GM21717 (cell line): ENCODE results near the gene TP53TG5.

Experiments used
- ATAC-seq: cut with Tn5 transposase; IDR thresholded peaks from one replicate; pipeline ENCODE4 v1.9.1; 2021; ENCODE audit warnings: mild to moderate bottlenecking, moderate library complexity; ENCODE audit not compliant: unreplicated experiment

TP53TG5 gene

GRCh38 chr20:45406260-45407066, 28.3 kb upstream of the TP53TG5 start:
- ATAC-seq = no peak

DNA sequence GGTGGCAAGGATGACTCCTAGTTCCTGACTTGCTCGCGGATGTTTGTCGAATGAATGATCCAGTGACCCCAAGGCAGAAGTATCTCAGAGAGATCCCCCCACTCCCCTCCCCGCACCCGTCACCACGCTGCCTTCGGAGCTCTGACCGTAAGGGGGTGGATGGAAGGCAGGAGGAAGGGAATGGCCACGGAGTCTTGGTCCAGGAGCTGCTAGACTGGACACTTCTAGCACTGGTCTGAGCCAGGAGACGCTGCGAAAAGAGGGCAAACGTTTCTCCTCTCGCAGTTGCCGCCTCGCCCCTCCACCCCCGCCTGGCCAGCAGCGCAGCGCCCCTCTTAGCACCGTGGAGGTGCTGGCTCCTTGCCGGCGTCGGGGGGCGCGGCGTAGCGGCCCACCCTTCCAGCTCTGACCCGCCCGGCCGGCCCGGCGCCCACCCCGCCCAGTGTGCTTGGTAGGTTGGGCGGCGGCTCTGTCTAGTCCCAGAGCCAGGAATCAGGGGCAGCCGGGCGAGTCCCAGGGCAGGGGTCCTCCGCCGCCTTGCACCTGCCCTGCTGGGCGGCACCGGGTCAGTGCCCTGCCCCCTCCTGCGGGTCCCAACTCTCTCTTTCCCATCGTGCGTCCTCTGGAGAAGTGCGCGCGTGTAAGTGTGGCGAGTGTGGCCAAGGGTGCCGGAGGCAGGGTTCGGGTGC, 27.6 kb upstream of the TP53TG5 start:
- no peak for ATAC-seq

GRCh38 chr20:45404438-45404837, 26.3 kb upstream of the TP53TG5 start:
- ATAC-seq = no peak

DNA sequence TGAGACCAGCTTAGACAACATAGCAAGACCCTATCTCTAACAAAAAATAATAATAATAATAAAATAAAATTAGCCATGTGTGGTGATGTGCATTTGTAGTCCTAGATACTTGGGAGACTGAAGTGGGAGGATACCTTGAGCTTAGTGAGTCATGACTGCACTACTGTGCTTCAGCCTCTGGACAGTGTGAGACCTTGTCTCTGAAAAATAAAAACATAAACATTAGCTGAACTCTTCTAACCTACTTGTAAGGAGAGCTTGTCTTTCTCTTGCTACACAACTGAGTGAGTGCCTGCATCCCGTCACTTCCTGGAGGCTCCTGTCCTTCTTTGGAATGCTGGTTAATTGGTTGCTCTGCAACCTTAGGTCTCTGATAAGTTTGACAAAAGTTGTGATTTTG, 24.8 kb upstream of the TP53TG5 start:
- no peak for ATAC-seq

- no peak for ATAC-seq
Observed at GRCh38 chr20:45400346-45401031, 22.4 kb upstream of the TP53TG5 start.

GRCh38 chr20:45399018-45399417, 20.9 kb upstream of the TP53TG5 start:
- no peak for ATAC-seq

GRCh38 chr20:45395114-45395415, 16.9 kb upstream of the TP53TG5 start:
- no peak for ATAC-seq

DNA sequence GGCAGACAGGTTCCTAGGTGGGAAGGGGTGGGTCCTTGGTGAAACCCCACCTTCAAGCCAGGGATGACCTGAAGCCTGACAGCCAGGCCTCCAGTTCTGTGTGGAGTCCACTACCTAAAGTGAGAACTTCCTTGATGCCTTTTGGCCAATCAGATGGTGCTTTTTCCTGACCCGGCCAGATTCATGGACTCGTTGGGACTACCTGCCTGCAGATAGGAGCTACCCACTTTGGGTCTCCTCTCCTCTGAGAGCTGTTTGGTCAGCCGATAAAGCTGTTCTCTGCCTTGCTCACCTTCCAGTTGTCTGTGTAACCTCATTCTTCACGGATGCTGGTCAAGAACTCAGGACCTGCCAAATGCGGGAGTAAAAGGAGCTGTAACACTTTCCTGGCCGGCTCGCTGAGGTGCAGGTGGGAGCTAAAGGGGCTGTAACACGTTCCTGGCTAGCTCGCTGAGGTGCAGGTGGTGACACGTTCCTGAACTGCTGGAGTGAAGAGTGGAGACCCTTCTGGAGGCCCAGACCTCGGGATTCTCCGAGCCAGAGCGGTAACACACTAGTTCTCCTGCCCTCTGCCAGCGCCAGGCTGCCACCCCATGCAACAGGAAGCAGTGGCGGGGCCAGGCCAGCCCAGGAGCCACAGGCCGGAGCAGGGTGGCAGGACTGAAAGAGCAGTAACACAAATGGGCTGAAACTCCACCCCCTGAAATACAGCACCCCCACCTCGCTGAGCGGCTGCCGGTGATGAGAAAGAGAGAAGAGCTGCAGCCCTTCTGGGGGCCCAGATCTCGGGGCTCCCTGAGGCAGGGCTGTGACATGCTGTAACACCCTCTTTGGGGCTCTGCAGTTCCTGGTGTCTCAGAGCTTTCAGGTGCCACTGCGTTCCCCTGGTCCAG, 16.3 kb upstream of the TP53TG5 start:
- ATAC-seq = no peak

- no peak for ATAC-seq
Observed at GRCh38 chr20:45392733-45393132, 14.6 kb upstream of the TP53TG5 start.

DNA sequence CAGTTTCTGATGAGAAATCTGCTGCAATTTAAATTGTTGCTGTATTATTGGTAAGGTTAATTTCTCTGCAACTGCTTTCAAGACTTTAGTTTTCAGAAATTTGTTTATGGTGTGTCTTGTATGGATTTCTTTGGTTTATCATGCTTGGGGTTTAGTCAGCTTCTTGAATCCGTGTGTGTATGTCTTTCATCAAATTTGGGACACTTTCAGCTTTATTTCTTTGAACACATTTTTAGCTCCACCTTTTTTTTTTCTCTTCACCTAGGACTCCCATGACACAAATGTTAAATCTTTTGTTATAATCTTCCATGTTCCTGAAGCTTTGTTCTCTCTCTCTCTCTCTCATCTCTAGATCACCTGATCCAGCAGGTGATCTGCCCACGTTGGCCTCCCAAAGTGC, 13.4 kb upstream of the TP53TG5 start:
- no peak for ATAC-seq

- ATAC-seq = no peak
Observed at GRCh38 chr20:45390931-45391330, 12.8 kb upstream of the TP53TG5 start.

DNA sequence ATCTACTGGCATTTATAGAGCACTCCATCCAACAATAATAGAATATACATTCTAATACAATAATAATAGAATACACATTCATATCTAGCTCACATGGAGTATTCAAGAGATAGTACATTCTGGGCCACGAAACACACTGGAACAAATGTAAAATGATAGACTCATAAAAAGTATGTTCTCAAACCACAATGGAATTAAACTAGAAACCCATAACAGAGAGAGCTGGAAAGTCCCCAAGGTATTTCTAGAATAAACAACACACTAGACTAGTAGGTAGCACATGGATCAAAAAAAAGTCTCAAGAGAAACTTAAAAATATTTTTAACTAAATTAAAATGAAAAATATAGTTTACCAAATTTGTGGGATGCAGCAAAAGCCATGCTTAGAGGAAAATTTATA, 9.1 kb upstream of the TP53TG5 start:
- no peak for ATAC-seq

- no peak for ATAC-seq
Observed at GRCh38 chr20:45377269-45377668, 856 bp downstream of the TP53TG5 start.

GRCh38 chr20:45374966-45375365, 3.2 kb downstream of the TP53TG5 start:
- ATAC-seq = no peak

DNA sequence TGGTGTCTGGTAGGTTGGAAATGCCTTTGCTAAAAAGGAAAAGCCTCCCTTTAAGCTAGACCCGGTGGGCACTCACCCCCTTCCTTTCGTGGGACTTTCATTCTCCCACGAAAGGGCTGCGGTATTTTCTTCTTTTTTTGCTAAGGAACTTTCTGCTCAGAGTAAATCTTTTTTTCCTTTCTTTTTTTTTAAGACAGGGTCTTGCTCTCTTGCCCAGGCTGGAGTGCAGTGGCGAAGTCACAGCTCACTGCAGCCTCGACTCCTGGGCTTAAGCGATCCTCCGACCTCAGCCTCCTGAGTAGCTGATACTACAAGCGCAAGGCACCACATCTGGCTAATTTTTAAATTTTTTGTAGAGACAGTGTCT, 4.0 kb downstream of the TP53TG5 start:
- ATAC-seq = no peak

GRCh38 chr20:45373353-45374100, 4.6 kb downstream of the TP53TG5 start:
- peak; percentile 64 for ATAC-seq

GRCh38 chr20:45372646-45373352, 5.3 kb downstream of the TP53TG5 start:
- no peak for ATAC-seq

DNA sequence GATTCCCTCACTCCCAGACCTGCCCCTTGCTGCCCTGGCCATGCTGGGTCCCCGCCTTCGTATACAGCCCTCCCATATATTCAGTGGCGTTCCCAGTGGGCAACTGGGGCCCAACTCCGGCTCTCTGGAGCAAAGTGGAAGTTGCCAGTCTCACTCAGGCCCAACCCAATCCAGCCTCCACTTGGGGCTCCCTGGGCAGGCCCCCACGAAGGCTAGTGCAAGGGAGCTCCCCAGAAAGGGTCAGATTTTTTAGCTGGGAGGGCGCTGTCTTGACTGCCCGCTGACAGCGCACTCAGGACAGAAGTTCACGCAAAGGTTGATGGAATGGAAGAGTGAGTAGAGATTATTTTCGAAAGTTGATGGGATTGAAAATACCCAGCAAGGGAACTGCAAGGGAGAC, 5.9 kb downstream of the TP53TG5 start:
- no peak for ATAC-seq

GRCh38 chr20:45370571-45371160, 7.5 kb downstream of the TP53TG5 start:
- no peak for ATAC-seq
